GM12873 (cell line): ENCODE results near the gene FGF22.

Experiments used
- TF ChIP-seq, protein P1 (sequence below): IDR thresholded peaks from 2 replicates; pipeline ENCODE4 v1.5.1; 2012; ENCODE audit warnings: low read depth, mild to moderate bottlenecking, moderate library complexity, low read length, control low read depth; ENCODE audit not compliant: insufficient read depth; ENCODE audit errors: missing control alignments

Gene FGF22

DNA sequence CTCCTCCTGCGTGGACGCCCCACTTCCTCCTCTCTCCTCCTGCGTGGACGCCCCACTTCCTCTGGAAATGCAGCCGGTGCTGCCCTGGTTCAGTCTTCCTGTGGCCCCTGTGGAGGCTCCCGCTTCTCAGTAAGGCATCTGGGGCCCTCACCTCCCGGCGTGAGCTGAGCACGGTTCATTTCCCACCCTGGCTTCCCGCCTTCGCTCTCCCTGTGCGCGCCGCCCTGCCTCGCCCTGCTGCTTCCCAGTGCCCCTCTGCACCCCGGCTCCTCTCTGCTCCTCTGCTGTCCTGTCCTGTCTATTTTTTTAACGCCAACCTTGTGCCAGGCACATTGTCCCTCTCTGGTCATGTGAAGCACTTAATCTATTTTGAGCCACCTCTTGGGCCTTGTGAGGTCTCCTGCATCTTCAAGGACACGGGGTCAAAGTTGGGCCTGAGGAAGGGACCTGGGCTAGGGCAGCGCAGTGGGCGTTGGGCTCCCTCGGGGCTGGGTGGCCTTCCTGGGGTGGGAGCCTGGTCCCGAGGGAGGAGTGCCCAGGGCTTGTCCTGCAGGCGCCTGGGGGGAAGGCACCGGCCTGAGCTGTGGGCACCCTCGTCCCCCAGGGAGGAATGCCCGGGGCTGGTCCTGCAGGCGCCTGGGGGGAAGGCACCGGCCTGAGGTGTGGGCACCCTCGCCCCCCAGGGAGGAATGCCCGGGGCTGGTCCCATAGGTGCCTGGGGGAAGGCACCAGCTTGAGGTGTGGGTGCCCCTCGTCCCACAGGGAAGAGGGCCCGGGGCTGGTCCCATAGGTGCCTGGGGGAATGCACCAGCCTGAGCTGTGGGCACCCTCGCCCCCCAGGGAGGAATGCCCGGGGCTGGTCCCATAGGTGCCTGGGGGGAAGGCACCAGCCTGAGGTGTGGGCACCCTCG is 37.0 kb upstream of the FGF22 start:
- TF ChIP-seq, protein P1, sequence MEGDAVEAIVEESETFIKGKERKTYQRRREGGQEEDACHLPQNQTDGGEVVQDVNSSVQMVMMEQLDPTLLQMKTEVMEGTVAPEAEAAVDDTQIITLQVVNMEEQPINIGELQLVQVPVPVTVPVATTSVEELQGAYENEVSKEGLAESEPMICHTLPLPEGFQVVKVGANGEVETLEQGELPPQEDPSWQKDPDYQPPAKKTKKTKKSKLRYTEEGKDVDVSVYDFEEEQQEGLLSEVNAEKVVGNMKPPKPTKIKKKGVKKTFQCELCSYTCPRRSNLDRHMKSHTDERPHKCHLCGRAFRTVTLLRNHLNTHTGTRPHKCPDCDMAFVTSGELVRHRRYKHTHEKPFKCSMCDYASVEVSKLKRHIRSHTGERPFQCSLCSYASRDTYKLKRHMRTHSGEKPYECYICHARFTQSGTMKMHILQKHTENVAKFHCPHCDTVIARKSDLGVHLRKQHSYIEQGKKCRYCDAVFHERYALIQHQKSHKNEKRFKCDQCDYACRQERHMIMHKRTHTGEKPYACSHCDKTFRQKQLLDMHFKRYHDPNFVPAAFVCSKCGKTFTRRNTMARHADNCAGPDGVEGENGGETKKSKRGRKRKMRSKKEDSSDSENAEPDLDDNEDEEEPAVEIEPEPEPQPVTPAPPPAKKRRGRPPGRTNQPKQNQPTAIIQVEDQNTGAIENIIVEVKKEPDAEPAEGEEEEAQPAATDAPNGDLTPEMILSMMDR, result no peak

DNA sequence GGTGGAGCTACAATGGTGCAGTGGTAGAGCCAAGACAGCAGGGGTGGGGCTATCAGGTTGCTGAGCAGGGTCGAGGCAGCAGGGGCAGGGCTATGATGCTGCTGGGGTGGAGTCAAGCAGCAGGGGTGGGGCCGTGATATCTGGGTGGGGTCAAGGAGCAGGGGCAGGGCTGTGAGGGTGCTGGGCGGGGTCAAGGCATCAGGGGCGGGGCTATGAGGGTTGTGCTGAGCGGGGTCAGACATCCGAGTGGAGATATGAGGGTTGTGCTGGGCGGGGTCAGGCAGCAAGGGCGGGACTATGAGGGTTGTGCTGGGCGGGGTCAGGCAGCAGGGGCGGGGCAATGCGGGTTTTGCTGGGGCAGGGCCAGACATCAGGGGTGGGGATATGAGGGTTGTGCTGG is 35.3 kb upstream of the FGF22 start:
- TF ChIP-seq, protein P1, result no peak

DNA sequence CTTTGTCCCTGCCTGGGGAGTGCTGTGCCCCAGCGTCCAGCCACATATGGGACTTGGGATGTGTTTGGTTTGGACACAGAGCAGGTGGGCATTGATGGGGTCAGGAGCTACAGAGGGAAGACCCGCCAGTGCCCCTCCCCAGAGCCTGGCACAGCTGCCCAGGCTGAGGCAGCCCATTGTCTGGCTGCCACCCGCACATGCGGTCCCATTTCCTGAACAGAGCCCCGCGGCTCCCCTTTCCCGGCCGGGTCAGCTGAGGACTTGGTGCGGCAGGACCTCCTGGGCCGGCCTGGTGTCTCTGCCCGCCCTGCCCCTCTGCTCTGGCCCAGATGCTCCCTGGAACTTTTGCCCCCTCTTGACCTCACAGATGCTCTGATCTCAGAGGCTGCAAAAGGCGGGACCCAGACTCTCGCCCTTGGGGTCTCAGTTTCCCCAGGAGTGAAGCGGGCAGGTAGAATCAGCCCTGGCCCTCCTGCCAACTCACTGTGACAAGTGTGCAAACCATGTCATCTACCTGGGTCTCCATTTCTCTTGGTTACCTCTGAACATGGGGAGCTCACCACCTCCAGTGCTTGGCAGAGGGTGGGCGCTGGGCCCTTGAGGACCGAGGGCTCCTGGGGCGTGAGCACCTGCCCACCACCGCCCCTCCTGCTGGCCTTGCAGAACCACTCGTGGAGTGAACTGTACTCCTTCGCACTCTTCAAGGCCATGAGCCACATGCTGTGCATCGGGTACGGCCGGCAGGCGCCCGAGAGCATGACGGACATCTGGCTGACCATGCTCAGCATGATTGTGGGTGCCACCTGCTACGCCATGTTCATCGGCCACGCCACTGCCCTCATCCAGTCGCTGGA is 32.2 kb upstream of the FGF22 start:
- TF ChIP-seq, protein P1, result no peak

DNA sequence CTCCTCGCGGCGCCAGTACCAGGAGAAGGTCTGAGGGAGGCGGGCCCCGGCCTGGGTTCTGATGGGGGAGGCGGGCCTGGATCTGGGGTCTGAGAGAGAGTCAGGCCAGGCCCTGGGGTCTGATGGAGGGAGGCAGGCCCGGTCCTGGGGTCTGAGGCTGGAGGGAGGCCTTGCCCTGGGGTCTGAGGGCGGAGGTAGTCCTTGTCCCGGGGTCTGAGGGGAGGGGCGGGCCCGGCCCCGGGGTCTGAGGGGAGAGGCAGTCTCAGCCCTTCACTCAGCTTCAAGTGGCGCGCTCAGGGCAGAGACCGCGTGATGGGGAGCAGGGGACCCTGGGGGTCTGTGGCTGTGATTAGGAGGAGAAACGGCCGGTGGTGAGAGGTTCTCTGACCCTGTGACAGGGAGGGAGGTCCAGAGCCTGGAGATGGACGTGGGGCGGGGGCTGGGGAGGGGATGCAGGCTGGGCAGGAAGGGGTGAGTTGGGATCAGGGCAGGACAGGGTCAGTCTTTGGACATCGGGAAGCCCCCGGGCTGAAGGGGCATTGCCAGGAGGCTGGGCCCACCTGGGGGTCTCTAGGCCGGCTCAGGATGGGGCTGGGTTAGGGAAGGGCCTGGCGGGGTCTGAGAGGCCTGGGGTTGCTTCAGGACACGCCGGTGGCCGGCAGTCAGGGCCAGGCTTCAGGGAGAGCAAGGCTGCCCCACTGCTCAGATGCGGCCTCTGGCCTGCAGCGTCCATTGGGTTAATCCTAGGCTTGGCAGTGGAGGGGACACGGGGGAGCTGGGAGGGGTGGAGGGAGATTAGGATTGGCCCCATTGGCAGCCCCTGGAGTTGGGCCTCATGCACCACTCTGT is 31.3 kb upstream of the FGF22 start:
- TF ChIP-seq, protein P1, result no peak

DNA sequence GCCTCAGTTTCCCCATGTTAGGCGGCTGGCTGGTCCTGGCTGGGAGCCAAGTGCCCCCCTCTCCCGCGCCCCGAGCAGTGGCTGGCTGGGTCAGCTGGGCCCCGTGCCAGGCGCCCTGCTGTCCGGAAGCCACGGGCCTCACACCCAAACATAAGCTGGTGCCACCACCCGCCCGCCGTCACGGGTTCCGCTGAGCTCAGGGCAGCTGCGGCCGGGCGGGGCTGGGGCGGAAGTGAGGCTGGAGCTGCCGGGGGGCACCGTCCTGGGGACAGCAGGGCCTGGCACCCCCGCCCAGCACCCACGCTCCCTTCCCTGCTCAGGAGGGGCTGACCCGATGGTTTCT is 30.7 kb upstream of the FGF22 start:
- TF ChIP-seq, protein P1, result no peak

DNA sequence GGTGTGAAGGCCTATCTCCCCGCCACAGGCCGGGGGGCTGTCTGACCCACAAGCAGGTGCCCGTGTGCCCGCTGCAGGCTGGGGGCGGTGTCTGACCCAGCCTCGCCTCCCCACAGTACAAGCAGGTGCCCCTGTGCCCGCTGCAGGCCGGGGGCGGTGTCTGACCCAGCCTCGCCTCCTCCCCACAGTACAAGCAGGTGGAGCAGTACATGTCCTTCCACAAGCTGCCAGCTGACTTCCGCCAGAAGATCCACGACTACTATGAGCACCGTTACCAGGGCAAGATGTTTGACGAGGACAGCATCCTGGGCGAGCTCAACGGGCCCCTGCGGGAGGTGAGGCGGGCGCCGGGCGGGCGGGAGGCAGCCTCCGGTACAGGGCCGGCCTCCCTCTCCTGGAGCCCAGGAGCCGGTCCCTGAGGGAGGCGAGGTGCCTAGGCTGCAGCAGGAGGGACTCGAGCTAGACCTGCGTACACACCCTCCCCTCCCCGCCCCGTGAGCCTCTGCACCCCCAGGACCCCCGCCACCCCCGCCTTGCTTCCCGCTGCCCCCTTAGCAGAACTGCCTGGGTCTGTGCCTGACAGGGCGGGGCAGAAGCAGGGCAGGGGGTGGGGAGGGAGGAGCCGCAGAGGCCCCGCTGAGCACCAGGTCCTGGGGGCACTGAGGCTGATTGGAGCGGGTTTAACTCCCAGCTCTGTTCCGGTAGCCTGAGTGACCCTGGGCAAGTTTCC is 29.4 kb upstream of the FGF22 start:
- TF ChIP-seq, protein P1, result no peak
